Endometrial microvascular endothelial cells (primary cell): Measurements from ENCODE around the gene BNC2. TPM values are rescaled to one million over a fixed set of nuclear protein-coding genes. Genes with fewer than 3 reads are reported as not detected.

ENCODE experiments used
- in situ Hi-C: cut with HindIII; loops from 2 replicates; pipeline ENCODE4 v1.10.0; 2017; ENCODE audit warnings: low sequenced_read_pairs, low pct_unique_long_range_greater_than_20kb; ENCODE audit errors: inconsistent ontology term
- total RNA-seq: library from RNA; depleted of rRNA; stranded (reverse); fragments of >200 nt; gene quantifications from one replicate; pipeline ENCODE4 v1.2.3, GENCODE V29; 2015; ENCODE audit errors: inconsistent ontology term

The BNC2 gene
- total RNA-seq, 1 donor from 2014 or later, result 18.7 TPM

- in situ Hi-C loops, result no loop called here
Measured at GRCh38 chr9:16593746-16594145, 276.7 kb downstream of the BNC2 start.

- in situ Hi-C loops, result no loop called here
Measured at GRCh38 chr9:16591092-16591491, 279.4 kb downstream of the BNC2 start.

DNA sequence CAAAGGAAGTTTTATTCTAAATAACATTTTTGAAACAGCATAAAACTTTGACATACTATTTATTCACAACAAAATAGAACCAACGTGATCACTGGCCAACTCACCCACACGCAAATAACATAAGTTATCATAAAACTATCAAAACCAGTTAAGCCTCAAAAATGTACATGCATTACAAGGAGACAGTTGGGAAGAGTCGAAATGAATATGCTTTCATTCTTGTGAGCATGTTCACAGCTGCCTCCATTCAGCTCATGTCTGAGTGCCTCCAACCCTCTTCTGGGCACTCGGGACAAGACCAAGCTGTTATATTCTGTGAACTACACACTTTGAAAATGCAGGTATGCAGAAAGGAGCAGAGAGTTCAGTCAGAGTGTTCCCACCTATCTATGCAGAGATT, 284.9 kb downstream of the BNC2 start:
- in situ Hi-C loops, result no loop called here

DNA sequence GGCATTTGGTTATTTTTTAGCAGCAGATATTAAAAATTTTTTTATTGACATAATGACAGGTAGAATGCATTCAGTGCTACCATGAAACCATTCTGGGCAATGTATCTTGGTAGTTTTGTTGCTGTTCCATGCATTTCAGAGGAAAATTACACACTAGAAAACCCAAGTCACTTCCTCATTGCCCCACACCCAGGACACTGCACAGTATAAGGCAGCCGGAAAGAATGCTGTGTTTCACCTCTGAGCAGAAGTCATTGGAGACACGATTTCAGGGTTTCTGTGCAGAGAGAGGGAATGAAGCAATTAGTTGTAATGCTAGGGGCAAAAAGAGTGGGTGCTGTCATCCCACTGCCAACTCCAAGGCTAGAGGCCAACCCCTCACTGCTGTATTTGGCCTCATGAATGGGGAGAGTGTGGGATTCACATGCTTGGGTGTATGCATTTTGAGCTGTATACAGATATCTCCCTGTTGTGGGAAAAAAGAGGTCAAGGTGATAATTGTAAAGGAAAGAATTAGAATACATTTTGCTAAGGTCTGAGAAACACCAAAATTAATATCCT, 290.5 kb downstream of the BNC2 start:
- in situ Hi-C loops, result no loop called here

GRCh38 chr9:16575986-16576245, 294.6 kb downstream of the BNC2 start:
- in situ Hi-C loops, result no loop called here

DNA sequence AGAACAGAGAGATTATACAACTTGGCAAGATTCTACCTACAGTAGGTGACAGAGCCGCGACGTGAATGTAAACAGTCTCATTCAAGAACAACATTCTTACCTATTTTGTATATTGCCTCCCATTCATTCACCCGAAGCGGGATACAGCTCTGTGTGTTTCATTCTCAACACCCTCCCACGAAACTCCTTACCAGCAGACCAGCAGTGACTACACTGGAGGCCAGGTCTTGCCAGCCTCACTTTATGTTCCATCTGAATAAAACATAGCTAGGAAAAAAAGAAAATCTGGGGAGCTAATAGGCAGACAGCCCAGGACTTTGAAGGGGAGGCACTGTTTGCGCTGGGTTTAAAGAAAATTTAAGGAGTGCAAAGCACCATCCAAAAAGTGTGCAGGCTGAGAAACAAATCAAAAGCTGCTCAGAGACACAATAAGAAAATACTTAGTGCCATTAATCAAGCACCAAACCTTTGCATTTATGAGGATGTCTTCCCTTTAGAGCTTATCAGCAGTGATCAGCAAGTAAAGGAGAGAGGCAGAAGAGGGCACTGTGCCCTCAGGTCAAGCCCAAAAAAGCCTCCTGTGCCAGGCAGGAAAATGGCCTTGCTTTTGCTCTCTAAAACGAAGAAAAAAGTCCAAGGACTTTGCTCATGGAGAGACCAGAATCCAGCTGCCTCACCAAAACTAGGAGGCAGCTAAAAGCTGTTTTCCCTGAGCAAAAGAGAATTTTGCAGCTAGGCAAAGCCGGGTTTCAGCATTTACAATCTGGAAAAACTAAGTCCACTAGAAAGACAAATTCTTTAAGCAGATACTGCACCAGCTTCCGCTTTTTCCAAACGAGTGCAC, 295.1 kb downstream of the BNC2 start:
- in situ Hi-C loops, result no loop called here

DNA sequence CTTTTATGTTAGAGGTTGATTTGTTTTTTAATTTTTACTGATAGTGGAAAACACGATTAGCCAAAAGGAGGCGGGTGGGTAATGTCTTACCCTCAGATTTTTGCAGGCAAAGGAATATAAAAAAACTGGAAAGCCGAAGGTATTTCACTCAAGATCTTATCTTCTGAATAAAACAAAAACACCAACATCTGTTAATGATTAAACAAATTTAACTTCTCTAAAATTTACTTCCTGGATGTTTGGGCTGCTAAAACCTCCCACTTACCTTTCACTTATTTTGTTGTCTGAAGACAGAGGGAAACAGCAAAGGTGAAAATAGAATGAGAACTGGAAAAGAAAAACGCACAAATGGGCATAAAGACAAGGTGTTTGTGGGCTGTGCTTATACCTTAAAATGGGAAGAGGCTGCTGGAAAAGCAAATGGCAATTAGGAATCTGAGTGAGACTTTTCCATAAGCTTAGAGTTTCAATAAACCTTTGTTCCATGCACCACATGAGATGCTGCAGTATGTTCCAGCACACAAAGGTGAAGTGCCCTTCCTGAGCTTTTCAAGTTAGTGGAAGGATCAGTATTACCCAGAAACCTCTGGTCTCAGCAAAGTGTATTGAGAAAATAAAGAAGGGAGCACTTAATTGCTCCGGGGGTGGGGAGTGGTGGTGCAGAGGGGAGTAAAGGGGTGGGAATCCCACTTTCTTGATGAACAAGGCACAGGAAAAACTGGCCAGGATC, 298.3 kb downstream of the BNC2 start:
- in situ Hi-C loops, result no loop called here

DNA sequence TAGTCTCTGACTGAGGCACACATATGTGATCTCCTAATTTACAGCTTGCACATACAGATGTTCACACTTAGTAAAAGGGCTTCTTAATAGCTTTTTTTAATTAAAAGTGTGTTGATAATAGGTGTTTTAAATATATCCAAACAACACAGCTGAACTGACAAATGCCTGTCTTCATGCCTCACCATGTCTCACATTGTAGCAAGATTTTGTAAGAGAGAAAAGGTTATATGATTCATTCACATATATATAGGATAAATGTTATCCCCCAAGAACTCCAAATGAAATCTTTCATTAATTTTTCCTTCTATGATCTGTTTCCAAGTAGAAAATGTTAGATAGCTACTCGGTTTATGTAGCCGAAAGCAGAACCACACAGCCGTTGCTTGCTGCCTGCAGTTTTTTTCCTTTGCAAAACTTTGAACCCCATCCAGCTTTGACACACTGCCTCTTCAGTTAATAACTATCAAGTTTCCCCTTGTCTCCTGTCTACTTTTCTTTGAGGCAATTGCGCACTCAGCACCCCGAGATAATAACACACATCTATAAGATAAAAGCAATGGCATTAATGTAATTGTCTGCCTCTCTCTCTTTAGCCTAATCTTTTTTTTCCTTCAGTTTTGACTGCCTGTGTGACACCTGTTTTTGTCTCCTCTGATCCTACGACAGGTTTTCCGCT, 299.2 kb downstream of the BNC2 start:
- in situ Hi-C loops, result no loop called here

DNA sequence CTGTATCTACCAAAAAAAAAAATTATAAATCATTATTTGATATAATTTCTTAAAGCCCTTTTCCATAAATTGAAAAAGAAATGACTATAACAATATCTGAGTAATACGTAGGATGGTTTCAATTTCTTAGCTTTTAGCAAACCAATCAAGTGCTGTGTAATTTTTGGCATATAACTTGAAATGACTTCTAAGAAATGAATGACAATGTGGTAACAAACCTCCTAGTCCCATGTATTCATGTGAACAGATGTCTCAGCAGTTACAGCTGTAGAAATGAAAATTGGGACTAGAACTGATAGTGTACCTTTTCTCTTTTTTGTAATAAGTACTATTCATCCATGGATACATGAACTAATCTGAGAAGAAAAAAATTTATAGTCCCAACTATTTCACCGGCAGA, 307.0 kb downstream of the BNC2 start:
- in situ Hi-C loops, result no loop called here

GRCh38 chr9:16561121-16561520, 309.3 kb downstream of the BNC2 start:
- in situ Hi-C loops, result no loop called here

- in situ Hi-C loops, result no loop called here
Measured at GRCh38 chr9:16559418-16560188, 310.9 kb downstream of the BNC2 start.

DNA sequence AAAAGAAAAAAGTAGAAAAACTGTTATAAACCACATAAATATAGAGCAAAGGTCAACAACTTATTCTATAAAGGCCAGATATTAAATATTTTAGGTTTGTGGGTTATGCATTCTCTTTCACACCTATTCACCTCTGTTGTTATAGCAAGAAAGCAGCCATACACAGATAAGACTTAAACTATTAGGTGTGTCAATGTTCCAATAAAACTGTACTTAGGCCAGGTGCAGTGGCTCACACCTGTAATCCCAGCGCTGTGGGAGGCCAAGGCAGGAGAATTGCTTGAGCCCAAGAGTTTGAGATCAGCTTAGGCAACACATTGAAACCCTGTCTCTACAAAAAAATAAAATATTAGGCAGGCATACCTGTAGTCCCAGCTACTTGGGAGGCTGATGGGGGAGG, 314.7 kb downstream of the BNC2 start:
- in situ Hi-C loops, result no loop called here

GRCh38 chr9:16553869-16554540, 316.5 kb downstream of the BNC2 start:
- in situ Hi-C loops, result no loop called here

DNA sequence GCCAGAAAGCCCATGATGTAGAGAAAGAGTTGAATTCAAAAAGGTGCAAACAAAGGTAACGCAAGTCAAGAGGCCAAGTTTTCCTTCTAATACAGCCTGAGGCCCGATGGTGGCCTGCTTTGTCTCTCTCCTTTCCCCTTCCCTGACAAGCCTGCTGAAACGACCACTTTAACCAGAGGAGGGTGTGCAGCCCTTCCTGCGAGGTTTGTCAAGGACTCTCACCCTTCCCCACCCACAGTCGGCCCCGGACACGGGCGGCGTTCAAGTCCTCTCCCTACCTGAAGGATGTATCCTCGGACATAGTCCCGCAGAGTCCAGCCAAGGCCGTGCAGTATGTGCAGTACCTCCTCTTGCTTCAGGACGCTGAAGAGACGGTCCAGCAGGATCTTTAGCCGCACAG, 318.2 kb downstream of the BNC2 start:
- in situ Hi-C loops, result no loop called here

GRCh38 chr9:16551692-16552091, 318.8 kb downstream of the BNC2 start:
- in situ Hi-C loops, result no loop called here

GRCh38 chr9:16545639-16546038, 324.8 kb downstream of the BNC2 start:
- in situ Hi-C loops, result no loop called here

DNA sequence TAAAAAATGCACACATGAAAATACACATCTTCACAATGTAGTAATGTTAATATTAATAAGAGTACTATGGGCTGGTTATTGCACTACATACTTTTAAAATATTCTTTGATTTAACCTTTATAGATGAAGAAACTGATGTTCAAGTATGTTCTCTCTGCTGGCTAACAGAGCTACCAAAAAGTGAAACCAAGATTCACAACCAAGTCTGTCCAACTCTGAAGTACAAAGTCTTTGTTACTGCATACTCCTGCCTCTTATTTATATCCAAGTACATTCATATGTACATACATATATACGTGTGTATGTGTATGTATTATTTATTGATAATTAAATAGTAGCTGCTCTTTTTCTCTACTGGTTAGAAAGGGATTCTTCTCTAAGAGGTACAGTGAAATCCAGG, 325.6 kb downstream of the BNC2 start:
- in situ Hi-C loops, result no loop called here

- in situ Hi-C loops, result no loop called here
Measured at GRCh38 chr9:16543686-16544085, 326.8 kb downstream of the BNC2 start.

DNA sequence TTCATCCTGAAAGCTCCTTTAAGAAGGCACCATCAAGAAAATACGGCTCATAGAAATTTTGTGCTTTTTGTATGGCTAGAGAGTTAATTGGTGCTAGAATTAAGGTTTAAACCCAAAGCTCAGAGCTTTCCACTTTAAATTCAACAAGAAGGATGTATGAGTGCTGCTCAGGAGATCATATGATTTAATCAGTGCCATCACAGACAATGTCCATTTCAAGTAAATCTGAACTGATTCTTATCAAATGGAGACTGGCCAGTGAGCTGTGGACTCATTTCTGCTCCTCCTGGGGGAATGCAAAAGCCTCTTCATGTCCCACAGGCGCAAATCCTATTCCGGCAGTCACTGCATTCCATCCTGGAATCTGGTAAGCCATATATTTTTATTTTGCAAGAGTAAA, 327.2 kb downstream of the BNC2 start:
- in situ Hi-C loops, result no loop called here
